OCI-LY7 (cell line): ENCODE data around the gene PCDHGA7. TPM values are rescaled to one million over a fixed set of nuclear protein-coding genes. Genes with fewer than 3 reads are reported as not detected.

Experiments
- BruUV-seq: library from RNA; stranded (reverse); fragments of 400-500 nt; replicated peaks from 2 replicates; lab custom pipeline; 2021; lab: Mats Ljungman, UMichigan
- CTCF ChIA-PET: fragments of 300-600 bp; sonication (Branson Sonifier 250); formaldehyde crosslinking; loops from one replicate; lab custom pipeline; 2022; ENCODE audit warnings: antibody characterized with exemption; ENCODE audit not compliant: unreplicated experiment; lab: Charles Lee
- POLR2A ChIA-PET: fragments of 300-600 bp; sonication (Branson Sonifier 250); formaldehyde crosslinking; loops from one replicate; lab custom pipeline; 2022; ENCODE audit warnings: antibody characterized with exemption; lab: Charles Lee
- DNase-seq: peaks from one replicate; pipeline ENCODE4 v3.0.0-alpha.2; 2015; ENCODE audit warnings: low spot score
- H2AFZ ChIP-seq: fragments of 200-600 bp; sonication (generic), shearing (Covaris generic); 2 replicates; pipeline ENCODE4 v1.6.1; 2014; ENCODE audit warnings: mild to moderate bottlenecking, antibody characterized with exemption, low read length, moderate library complexity
- H3K27ac ChIP-seq: fragments of 200-600 bp; sonication (generic); 2 replicates; pipeline ENCODE4 v1.5.1; 2014; ENCODE audit warnings: mixed run types, low read depth, mild to moderate bottlenecking, moderate library complexity, low read length, inconsistent platforms; ENCODE audit not compliant: poor library complexity, severe bottlenecking
- H3K36me3 ChIP-seq: fragments of 200-600 bp; sonication (generic); 2 replicates; pipeline ENCODE4 v1.6.1; 2014; ENCODE audit warnings: mild to moderate bottlenecking, antibody characterized with exemption, low read length, moderate library complexity, mixed read lengths; ENCODE audit not compliant: insufficient read depth
- H3K4me1 ChIP-seq: fragments of 200-600 bp; sonication (generic); 2 replicates; pipeline ENCODE4 v1.5.1; 2014; ENCODE audit warnings: mild to moderate bottlenecking, low read length; ENCODE audit not compliant: insufficient read depth, poor library complexity, severe bottlenecking
- H3K4me2 ChIP-seq: fragments of 200-600 bp; sonication (generic); 2 replicates; pipeline ENCODE4 v1.6.1; 2014; ENCODE audit warnings: mild to moderate bottlenecking, low read length
- H3K4me3 ChIP-seq: fragments of 200-600 bp; sonication (generic); 2 replicates; pipeline ENCODE4 v1.5.1; 2014; ENCODE audit warnings: mild to moderate bottlenecking, low read depth, low read length; ENCODE audit not compliant: poor library complexity, severe bottlenecking
- H3K79me2 ChIP-seq: fragments of 200-600 bp; sonication (generic); 2 replicates; pipeline ENCODE4 v1.6.1; 2016; ENCODE audit warnings: low read depth, mild to moderate bottlenecking, low read length, moderate library complexity, mixed read lengths; ENCODE audit not compliant: insufficient read depth
- H3K9me2 ChIP-seq: fragments of 200-600 bp; sonication (generic); 2 replicates; pipeline ENCODE4 v1.6.1; 2016; ENCODE audit warnings: mild to moderate bottlenecking, low read length, mixed read lengths; ENCODE audit not compliant: insufficient read depth
- H3K9me3 ChIP-seq: fragments of 200-600 bp; sonication (generic); 2 replicates; pipeline ENCODE4 v1.6.1; 2014; ENCODE audit warnings: mild to moderate bottlenecking, mixed run types, low read length, mixed read lengths
- H4K20me1 ChIP-seq: fragments of 200-600 bp; sonication (generic); 2 replicates; pipeline ENCODE4 v1.6.1; 2014; ENCODE audit warnings: mild to moderate bottlenecking, antibody characterized with exemption, low read length, moderate library complexity, mixed read lengths; ENCODE audit not compliant: insufficient read depth
- EZH2phosphoT487 ChIP-seq: fragments of 200-600 bp; sonication (generic); IDR thresholded peaks from 2 replicates; pipeline ENCODE4 v1.6.1; 2018; ENCODE audit warnings: low read depth, borderline replicate concordance, mild to moderate bottlenecking, mixed run types, antibody characterized with exemption, low read length, moderate library complexity, mixed read lengths
- intact Hi-C: fragments of 100-400 bp; cut with micrococcal nuclease; formaldehyde crosslinking; loops from one replicate; pipeline ENCODE4 v1.10.0; 2022; ENCODE audit not compliant: unreplicated experiment
- total RNA-seq, 2 experiments: library from RNA; depleted of rRNA in 1 of 2; stranded (reverse); fragments of >200 nt in 1 of 2; shearing (Covaris generic) in 1 of 2; gene quantifications; 2 replicates each; pipeline ENCODE4 v1.2.3, GENCODE V29; 2014 to 2022
- TF ChIP-seq, protein P1 (sequence below): fragments of 200-600 bp; sonication (generic); conservative IDR thresholded peaks from 2 replicates; pipeline ENCODE4 v1.5.1; 2014; ENCODE audit warnings: mild to moderate bottlenecking, antibody characterized with exemption, low read length, moderate library complexity, mixed read lengths

The PCDHGA7 gene
- total RNA-seq, 2 experiments from 2014 or later: 5.6 to 6.4 TPM

DNA sequence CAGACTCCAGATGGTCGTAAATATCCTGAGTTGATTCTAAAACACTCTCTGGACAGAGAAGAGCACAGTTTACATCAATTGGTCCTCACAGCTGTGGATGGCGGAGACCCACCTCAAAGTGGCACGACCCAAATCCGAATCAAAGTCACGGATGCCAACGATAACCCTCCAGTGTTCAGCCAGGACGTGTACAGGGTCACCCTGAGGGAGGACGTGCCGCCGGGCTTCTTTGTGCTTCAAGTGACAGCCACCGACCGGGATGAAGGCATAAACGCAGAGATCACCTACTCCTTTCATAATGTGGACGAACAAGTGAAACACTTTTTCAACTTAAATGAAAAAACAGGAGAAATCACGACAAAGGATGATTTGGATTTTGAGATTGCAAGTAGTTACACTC, 21.9 kb upstream of the PCDHGA7 start:
- TF ChIP-seq EZH2phosphoT487: no peak
- TF ChIP-seq, protein P1, sequence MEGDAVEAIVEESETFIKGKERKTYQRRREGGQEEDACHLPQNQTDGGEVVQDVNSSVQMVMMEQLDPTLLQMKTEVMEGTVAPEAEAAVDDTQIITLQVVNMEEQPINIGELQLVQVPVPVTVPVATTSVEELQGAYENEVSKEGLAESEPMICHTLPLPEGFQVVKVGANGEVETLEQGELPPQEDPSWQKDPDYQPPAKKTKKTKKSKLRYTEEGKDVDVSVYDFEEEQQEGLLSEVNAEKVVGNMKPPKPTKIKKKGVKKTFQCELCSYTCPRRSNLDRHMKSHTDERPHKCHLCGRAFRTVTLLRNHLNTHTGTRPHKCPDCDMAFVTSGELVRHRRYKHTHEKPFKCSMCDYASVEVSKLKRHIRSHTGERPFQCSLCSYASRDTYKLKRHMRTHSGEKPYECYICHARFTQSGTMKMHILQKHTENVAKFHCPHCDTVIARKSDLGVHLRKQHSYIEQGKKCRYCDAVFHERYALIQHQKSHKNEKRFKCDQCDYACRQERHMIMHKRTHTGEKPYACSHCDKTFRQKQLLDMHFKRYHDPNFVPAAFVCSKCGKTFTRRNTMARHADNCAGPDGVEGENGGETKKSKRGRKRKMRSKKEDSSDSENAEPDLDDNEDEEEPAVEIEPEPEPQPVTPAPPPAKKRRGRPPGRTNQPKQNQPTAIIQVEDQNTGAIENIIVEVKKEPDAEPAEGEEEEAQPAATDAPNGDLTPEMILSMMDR: no peak
- H2AFZ ChIP-seq: no peak overlapping the region; the same call in 1 of the 2 replicates
- peak overlapping the region; percentile 70 for H3K4me2 ChIP-seq
- H3K4me3 ChIP-seq: peak overlapping the region; percentile 65
- no TSS peak for BruUV-seq
- no peak overlapping the region for H3K27ac ChIP-seq
- intact Hi-C loops: loop anchor here (5.0 kb wide), 1 partner anchor 117 kb away; the partner anchor contains the start of gene PCDHGC3
- DNase-seq: no peak
- H4K20me1 ChIP-seq: no peaks in the 10 kb centered on the region
- ChIA-PET CTCF (interaction anchor here (1.2 kb wide), 1 partner anchor 9 kb away, joined by 4 read pairs; no protein-coding TSS in a partner anchor), POLR2A (interaction anchor here (1.2 kb wide), 1 partner anchor 203 kb away, joined by 6 read pairs; no protein-coding TSS in a partner anchor)
- H3K9me3 ChIP-seq: no peaks in the 10 kb centered on the region; the same call in 1 of the 2 replicates
- H3K9me2 ChIP-seq: no peaks in the 10 kb centered on the region
- peaks cover 24% of the 10 kb centered on the region; the same call in 1 of the 2 replicates for H3K79me2 ChIP-seq
- peaks cover 41% of the 10 kb centered on the region for H3K4me1 ChIP-seq
- peaks cover 22% of the 10 kb centered on the region for H3K36me3 ChIP-seq

GRCh38 chr5:141362719-141363118, 19.8 kb upstream of the PCDHGA7 start:
- intact Hi-C loops: loop anchor here (5.0 kb wide), 1 partner anchor 115 kb away; the partner anchor contains the start of gene PCDHGC3
- TF ChIP-seq, protein P1: no peak
- no peak for TF ChIP-seq EZH2phosphoT487
- Histone ChIP-seq H4K20me1 (no peaks in the 10 kb centered on the region), H2AFZ (peak overlapping the region; percentile 60; the same call in 1 of the 2 replicates), H3K4me2 (peak overlapping the region; percentile 79), H3K4me3 (peak overlapping the region; percentile 66), H3K9me2 (no peaks in the 10 kb centered on the region), H3K36me3 (peaks cover 24% of the 10 kb centered on the region), H3K9me3 (no peaks in the 10 kb centered on the region; the same call in 1 of the 2 replicates), H3K4me1 (peaks cover 41% of the 10 kb centered on the region), H3K27ac (peak overlapping the region; percentile 85), H3K79me2 (peaks cover 24% of the 10 kb centered on the region; the same call in 1 of the 2 replicates)
- ChIA-PET POLR2A (no interaction called here), CTCF (interaction anchor here (0.6 kb wide), 1 partner anchor 51 kb away, joined by 3 read pairs; no protein-coding TSS in a partner anchor)
- BruUV-seq: no TSS peak
- peak; percentile 59 for DNase-seq
